Measurements from ENCODE around the gene ZNF345. TPM values are rescaled to one million over a fixed set of nuclear protein-coding genes. Genes with fewer than 3 reads are reported as not detected.

The ZNF345 gene
- total and polyA plus RNA-seq, 5 donors from 2014 or later = 6.8 to 12.9 (median 9.1) TPM

DNA sequence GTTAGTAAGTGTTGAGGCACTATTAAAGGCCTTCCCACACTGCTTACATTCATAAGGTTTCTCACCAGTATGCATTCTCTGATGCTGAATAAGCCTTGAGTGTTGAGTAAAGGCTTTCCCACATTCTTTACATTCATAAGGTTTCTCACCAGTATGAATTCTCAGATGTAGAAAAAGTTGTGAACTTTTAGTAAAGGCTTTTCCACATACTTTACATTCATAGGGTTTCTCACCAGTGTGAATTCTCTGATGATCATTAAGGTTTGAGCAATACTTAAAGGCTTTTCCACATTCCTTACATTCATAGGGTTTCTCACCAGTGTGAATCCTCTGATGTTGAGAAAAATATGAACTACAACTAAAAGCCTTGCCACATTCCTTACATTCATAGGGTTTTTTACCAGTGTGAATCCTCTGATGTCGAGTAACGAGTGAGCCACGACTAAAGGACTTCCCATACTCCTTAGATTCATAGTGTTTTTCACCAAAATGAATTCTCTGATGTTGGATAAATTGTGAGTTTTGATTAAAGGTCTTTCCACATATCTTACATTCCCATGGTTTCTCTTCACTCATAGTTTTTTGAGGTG, 41.2 kb downstream of the ZNF345 start:
- no peaks in the 10 kb centered on the region for H3K27me3 Mint-ChIP-seq
- H3K4me3 ChIP-seq (ENCODE audit: low read depth, low read length) = no peak overlapping the region
- ATAC-seq (ENCODE audit: low read depth in 2 of 2) (no peak), DNase-seq (no peak)
- H3K4me1 Mint-ChIP-seq = no peaks in the 10 kb centered on the region
- peaks cover 87 to 97% of the 10 kb centered on the region in 2 experiments for H3K9me3 ChIP-seq (ENCODE audit: control insufficient read depth in 2 of 2, low read length in 2 of 2)
- H3K36me3 Mint-ChIP-seq = peaks cover 61% of the 10 kb centered on the region
- H3K9me3 Mint-ChIP-seq = peaks cover 3 to 76% (median 42%) of the 10 kb centered on the region in 7 donors
- no peak overlapping the region for H3K4me3 Mint-ChIP-seq
- H3K36me3 ChIP-seq (ENCODE audit: control insufficient read depth, insufficient read depth, low read length) = peaks cover 62% of the 10 kb centered on the region
- H3K27me3 ChIP-seq (ENCODE audit: control insufficient read depth, insufficient read depth, low read length) = no peaks in the 10 kb centered on the region
- no peak overlapping the region for H3K27ac Mint-ChIP-seq
- H3K27ac ChIP-seq (ENCODE audit: insufficient read depth, low read length, poor library complexity, severe bottlenecking) = no peak overlapping the region
- H3K4me1 ChIP-seq (ENCODE audit: control insufficient read depth, insufficient read depth, low read length, poor library complexity, severe bottlenecking) = no peaks in the 10 kb centered on the region

- Mint-ChIP-seq H3K27me3 (no peaks in the 10 kb centered on the region), H3K4me3 (peak overlapping the region in 1 of 4 donors; percentile 49), H3K36me3 (peaks cover 73% of the 10 kb centered on the region), H3K4me1 (no peaks in the 10 kb centered on the region), H3K9me3 (peaks cover 0 to 77% (median 50%) of the 10 kb centered on the region in 7 donors), H3K27ac (no peak overlapping the region)
- H3K4me3 ChIP-seq (ENCODE audit: low read depth, low read length) = peak overlapping the region; percentile 10
- ATAC-seq (ENCODE audit: low read depth in 2 of 2) (no peak), DNase-seq (no peak)
- no peaks in the 10 kb centered on the region for H3K27me3 ChIP-seq (ENCODE audit: control insufficient read depth, insufficient read depth, low read length)
- peaks cover 84 to 93% of the 10 kb centered on the region in 2 experiments for H3K9me3 ChIP-seq (ENCODE audit: control insufficient read depth in 2 of 2, low read length in 2 of 2)
- H3K4me1 ChIP-seq (ENCODE audit: control insufficient read depth, insufficient read depth, low read length, poor library complexity, severe bottlenecking) = no peaks in the 10 kb centered on the region
- H3K36me3 ChIP-seq (ENCODE audit: control insufficient read depth, insufficient read depth, low read length) = peaks cover 81% of the 10 kb centered on the region
- H3K27ac ChIP-seq (ENCODE audit: insufficient read depth, low read length, poor library complexity, severe bottlenecking) = no peak overlapping the region
Observed at GRCh38 chr19:36894849-36895383, 44.2 kb downstream of the ZNF345 start.

DNA sequence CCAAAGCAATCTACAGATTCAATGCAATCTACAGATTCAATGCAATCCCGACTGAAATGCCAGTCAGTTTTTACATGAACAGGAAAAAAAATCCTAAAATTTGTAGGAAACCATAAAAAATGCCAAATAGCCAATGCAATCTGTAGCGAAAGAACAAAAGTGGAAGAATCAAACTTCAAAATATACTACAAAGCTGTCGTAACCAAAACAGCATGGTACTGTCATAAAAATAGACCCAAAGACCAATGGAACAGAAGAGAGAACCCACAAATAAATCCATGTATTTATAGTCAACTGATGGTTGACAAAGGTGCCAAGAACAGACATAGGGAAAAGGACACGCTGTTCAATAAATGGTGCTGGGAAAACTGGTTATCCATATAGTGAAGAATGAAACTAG, 47.7 kb downstream of the ZNF345 start:
- H3K9me3 ChIP-seq (ENCODE audit: control insufficient read depth in 2 of 2, low read length in 2 of 2) = peaks cover 70 to 87% of the 10 kb centered on the region in 2 experiments
- peaks cover 72% of the 10 kb centered on the region for H3K36me3 Mint-ChIP-seq

GRCh38 chr19:36915992-36916830, 65.5 kb downstream of the ZNF345 start, which contains the start of the genes ZNF568 and ZNF829:
Gene ZNF568 (plus strand): TSS chr19:36916332. CDS start chr19:36922771, 6,439 bp downstream.
Gene ZNF829 (minus strand): TSS chr19:36916291. CDS start chr19:36915167, 1,124 bp downstream.
- peak; percentile 96 to 97 for ATAC-seq (ENCODE audit: low read depth in 2 of 2)
- H3K9me3 Mint-ChIP-seq = peaks cover 4 to 27% (median 12%) of the 10 kb centered on the region in 7 donors
- peaks cover 45% of the 10 kb centered on the region for H3K36me3 Mint-ChIP-seq

More for the DNA sequence above, 47.7 kb downstream of the ZNF345 start:
- Mint-ChIP-seq H3K4me3 (no peak overlapping the region), H3K4me1 (no peaks in the 10 kb centered on the region), H3K27me3 (no peaks in the 10 kb centered on the region), H3K27ac (no peak overlapping the region), H3K9me3 (peaks cover 0 to 79% (median 43%) of the 10 kb centered on the region in 7 donors)
- DNase-seq (no peak), ATAC-seq (ENCODE audit: low read depth in 2 of 2) (no peak)
- no peaks in the 10 kb centered on the region for H3K27me3 ChIP-seq (ENCODE audit: control insufficient read depth, insufficient read depth, low read length)
- no peaks in the 10 kb centered on the region for H3K4me1 ChIP-seq (ENCODE audit: control insufficient read depth, insufficient read depth, low read length, poor library complexity, severe bottlenecking)
- H3K27ac ChIP-seq (ENCODE audit: insufficient read depth, low read length, poor library complexity, severe bottlenecking) = no peak overlapping the region
- peak overlapping the region; percentile 7 for H3K4me3 ChIP-seq (ENCODE audit: low read depth, low read length)
- peaks cover 78% of the 10 kb centered on the region for H3K36me3 ChIP-seq (ENCODE audit: control insufficient read depth, insufficient read depth, low read length)

GRCh38 chr19:36916991-36917390, 66.3 kb downstream of the ZNF345 start:
- H3K4me3 ChIP-seq (ENCODE audit: low read depth, low read length) = peak overlapping the region; percentile 89
- peaks cover 41% of the 10 kb centered on the region for H3K36me3 ChIP-seq (ENCODE audit: control insufficient read depth, insufficient read depth, low read length)
- H3K4me1 ChIP-seq (ENCODE audit: control insufficient read depth, insufficient read depth, low read length, poor library complexity, severe bottlenecking) = peaks cover 15% of the 10 kb centered on the region
- peaks cover 17 to 31% of the 10 kb centered on the region in 2 experiments for H3K9me3 ChIP-seq (ENCODE audit: control insufficient read depth in 2 of 2, low read length in 2 of 2)
- Mint-ChIP-seq H3K36me3 (peaks cover 43% of the 10 kb centered on the region), H3K27me3 (no peaks in the 10 kb centered on the region), H3K27ac (peak overlapping the region; percentile 94 to 100 (median 96)), H3K4me3 (peak overlapping the region; percentile 92 to 99 (median 93)), H3K9me3 (peaks cover 4 to 32% (median 14%) of the 10 kb centered on the region in 7 donors), H3K4me1 (peaks cover 11 to 37% (median 24%) of the 10 kb centered on the region in 4 donors)
- peak overlapping the region; percentile 88 for H3K27ac ChIP-seq (ENCODE audit: insufficient read depth, low read length, poor library complexity, severe bottlenecking)
- no peaks in the 10 kb centered on the region for H3K27me3 ChIP-seq (ENCODE audit: control insufficient read depth, insufficient read depth, low read length)
- ATAC-seq (ENCODE audit: low read depth in 2 of 2) = no peak
- no peak for DNase-seq

More at GRCh38 chr19:36915992-36916830, 65.5 kb downstream of the ZNF345 start, which contains the start of the genes ZNF568 and ZNF829:
- Mint-ChIP-seq H3K27ac (peak within 1 kb of the TSS; percentile 94 to 100 (median 96)), H3K27me3 (no peaks in the 10 kb centered on the region), H3K4me1 (peaks cover 11 to 37% (median 24%) of the 10 kb centered on the region in 4 donors), H3K4me3 (peak within 1 kb of the TSS; percentile 92 to 99 (median 93))
- peak within 1 kb of the TSS; percentile 88 for H3K27ac ChIP-seq (ENCODE audit: insufficient read depth, low read length, poor library complexity, severe bottlenecking)
- peaks cover 18 to 32% of the 10 kb centered on the region in 2 experiments for H3K9me3 ChIP-seq (ENCODE audit: control insufficient read depth in 2 of 2, low read length in 2 of 2)
- H3K36me3 ChIP-seq (ENCODE audit: control insufficient read depth, insufficient read depth, low read length) = peaks cover 38% of the 10 kb centered on the region
- H3K27me3 ChIP-seq (ENCODE audit: control insufficient read depth, insufficient read depth, low read length) = no peaks in the 10 kb centered on the region
- peak within 1 kb of the TSS; percentile 89 for H3K4me3 ChIP-seq (ENCODE audit: low read depth, low read length)
- H3K4me1 ChIP-seq (ENCODE audit: control insufficient read depth, insufficient read depth, low read length, poor library complexity, severe bottlenecking) = peaks cover 15% of the 10 kb centered on the region
- peak; percentile 85 to 97 (median 93) for DNase-seq

DNA sequence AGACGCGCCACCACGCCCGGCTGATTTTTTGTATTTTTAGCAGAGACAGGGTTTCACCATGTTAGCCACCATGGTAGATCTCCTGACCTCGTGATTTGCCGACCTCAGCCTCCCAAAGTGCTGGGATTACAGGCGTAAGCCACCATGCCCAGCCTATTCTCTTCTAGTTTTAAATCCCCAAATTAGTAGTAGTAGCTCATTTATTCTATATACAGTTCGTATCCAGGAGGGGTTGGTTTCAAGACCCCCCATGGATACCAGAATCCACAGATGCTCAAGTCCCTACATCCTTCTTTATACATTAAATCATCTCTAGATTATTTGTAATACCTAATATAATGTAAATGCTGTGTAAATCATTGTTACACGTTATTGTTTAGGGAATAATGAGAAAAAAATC, 67.4 kb downstream of the ZNF345 start:
- H3K9me3 ChIP-seq (ENCODE audit: control insufficient read depth in 2 of 2, low read length in 2 of 2) = peaks cover 22 to 30% of the 10 kb centered on the region in 2 experiments
- Mint-ChIP-seq H3K36me3 (peaks cover 50% of the 10 kb centered on the region), H3K4me1 (peaks cover 11 to 37% (median 24%) of the 10 kb centered on the region in 4 donors), H3K9me3 (peaks cover 4 to 32% (median 15%) of the 10 kb centered on the region in 7 donors), H3K27me3 (no peaks in the 10 kb centered on the region), H3K27ac (peak overlapping the region in 2 of 3 donors; percentile 63 to 67), H3K4me3 (peak overlapping the region; percentile 62 to 92 (median 66))
- no peak overlapping the region for H3K4me3 ChIP-seq (ENCODE audit: low read depth, low read length)
- H3K27me3 ChIP-seq (ENCODE audit: control insufficient read depth, insufficient read depth, low read length) = no peaks in the 10 kb centered on the region
- DNase-seq (no peak), ATAC-seq (ENCODE audit: low read depth in 2 of 2) (no peak)
- H3K27ac ChIP-seq (ENCODE audit: insufficient read depth, low read length, poor library complexity, severe bottlenecking) = no peak overlapping the region
- H3K36me3 ChIP-seq (ENCODE audit: control insufficient read depth, insufficient read depth, low read length) = peaks cover 40% of the 10 kb centered on the region
- H3K4me1 ChIP-seq (ENCODE audit: control insufficient read depth, insufficient read depth, low read length, poor library complexity, severe bottlenecking) = peaks cover 15% of the 10 kb centered on the region

Data from CD4-positive, CD25-positive, alpha-beta regulatory T cell (primary cell).